HG02973 (cell line): ENCODE measurements around the gene PLD2.

Source experiments
- ATAC-seq: cut with Tn5 transposase; IDR thresholded peaks from one replicate; pipeline ENCODE4 v1.9.1; 2021; ENCODE audit warnings: moderate library complexity; ENCODE audit not compliant: unreplicated experiment

The PLD2 gene

GRCh38 chr17:4833941-4834680 lies 27.2 kb downstream of the PLD2 start:
- no peak for ATAC-seq

- ATAC-seq: no peak
Observed at GRCh38 chr17:4834681-4835020, 27.7 kb downstream of the PLD2 start.

GRCh38 chr17:4836221-4836620 lies 29.3 kb downstream of the PLD2 start:
- no peak for ATAC-seq

GRCh38 chr17:4837471-4838308 lies 30.7 kb downstream of the PLD2 start:
- ATAC-seq: no peak

- no peak for ATAC-seq
Observed at GRCh38 chr17:4838309-4838785, 31.4 kb downstream of the PLD2 start.

GRCh38 chr17:4839221-4839620 lies 32.3 kb downstream of the PLD2 start:
- ATAC-seq: no peak

GRCh38 chr17:4839965-4840892 lies 33.3 kb downstream of the PLD2 start:
- no peak for ATAC-seq

- ATAC-seq: no peak
Observed at GRCh38 chr17:4840893-4841242, 33.9 kb downstream of the PLD2 start.

GRCh38 chr17:4842376-4842775 lies 35.4 kb downstream of the PLD2 start:
- ATAC-seq: no peak

GRCh38 chr17:4843321-4844000 lies 36.5 kb downstream of the PLD2 start:
- no peak for ATAC-seq

- ATAC-seq: no peak
Observed at GRCh38 chr17:4845118-4845517, 38.2 kb downstream of the PLD2 start.

GRCh38 chr17:4846635-4847390 lies 39.9 kb downstream of the PLD2 start:
- no peak for ATAC-seq

GRCh38 chr17:4849011-4849536 lies 42.1 kb downstream of the PLD2 start:
- ATAC-seq: no peak

GRCh38 chr17:4850246-4850645 lies 43.3 kb downstream of the PLD2 start:
- ATAC-seq: no peak

GRCh38 chr17:4851084-4851483 lies 44.1 kb downstream of the PLD2 start:
- ATAC-seq: no peak

- ATAC-seq: no peak
Observed at GRCh38 chr17:4852567-4853207, 45.7 kb downstream of the PLD2 start.

GRCh38 chr17:4853208-4853671 lies 46.3 kb downstream of the PLD2 start:
- ATAC-seq: no peak

- ATAC-seq: no peak
Observed at GRCh38 chr17:4854111-4854681, 47.2 kb downstream of the PLD2 start.
